GM19025 (cell line): ENCODE measurements around the gene LMNA.
"Not testable (repeated sequence)": the region's sequence is repeated elsewhere in the genome, so short reads cannot be mapped to it uniquely, and the experiment has no call there.

Source experiments
- ATAC-seq: cut with Tn5 transposase; IDR thresholded peaks from one replicate; pipeline ENCODE4 v1.9.1; 2021; ENCODE audit warnings: mild to moderate bottlenecking, low read depth, moderate library complexity; ENCODE audit not compliant: unreplicated experiment

LMNA gene

DNA sequence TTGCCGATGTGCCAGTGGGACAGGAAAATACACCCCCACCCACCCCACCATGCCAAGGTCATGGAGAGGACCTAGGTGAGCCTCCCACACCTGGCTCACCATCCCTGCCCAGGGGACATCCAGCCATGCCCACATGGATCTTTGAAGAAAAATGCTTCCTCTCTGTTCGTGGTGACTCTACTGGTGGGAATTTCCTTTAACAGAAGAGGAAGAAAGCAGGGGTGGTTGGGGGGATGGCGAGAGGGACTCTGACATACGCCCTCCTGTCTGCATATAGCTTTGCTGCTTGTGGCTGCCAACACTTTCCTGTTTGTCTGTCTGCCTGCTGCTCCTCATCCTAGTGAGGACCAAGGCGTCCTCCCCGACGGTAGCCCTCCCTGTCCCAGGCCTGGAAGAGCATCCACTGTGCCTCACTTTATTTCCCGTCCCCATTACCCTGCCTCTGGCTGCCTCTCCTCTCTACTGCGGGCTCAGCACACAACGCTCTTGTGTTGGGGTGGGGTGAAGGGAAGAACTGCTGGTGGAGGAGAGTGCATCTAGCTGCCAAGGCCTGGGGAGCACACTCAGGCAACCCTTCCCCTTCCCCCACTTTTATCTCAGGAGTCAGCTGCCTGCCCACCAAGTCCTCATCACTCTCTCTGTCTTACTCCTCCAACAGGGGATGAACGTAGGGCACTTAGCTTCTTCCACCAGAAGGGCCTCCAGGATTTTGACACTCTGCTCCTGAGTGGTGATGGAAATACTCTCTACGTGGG is 41.4 kb downstream of the LMNA start:
- no peak for ATAC-seq

DNA sequence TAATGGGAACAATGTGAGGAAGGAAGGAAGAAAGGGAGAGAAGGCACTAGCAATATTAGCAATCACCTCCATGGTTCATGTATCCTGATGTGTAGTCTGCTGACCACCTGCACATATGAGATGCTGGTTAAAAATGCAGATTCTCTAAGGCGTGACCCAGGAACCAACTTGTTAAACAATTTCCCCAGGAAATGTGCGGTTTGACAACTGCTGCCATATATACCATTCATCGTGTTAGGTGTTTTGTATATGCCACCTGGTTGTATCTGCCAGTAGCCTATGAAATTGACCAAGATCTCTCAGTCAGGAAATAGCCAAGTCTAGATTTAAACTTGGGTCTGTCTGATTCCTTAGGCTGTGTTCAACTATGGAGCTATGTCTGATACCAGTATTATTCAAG is 43.0 kb downstream of the LMNA start:
- no peak for ATAC-seq

- no peak for ATAC-seq
Observed at GRCh38 chr1:156157966-156158365, 43.5 kb downstream of the LMNA start.

DNA sequence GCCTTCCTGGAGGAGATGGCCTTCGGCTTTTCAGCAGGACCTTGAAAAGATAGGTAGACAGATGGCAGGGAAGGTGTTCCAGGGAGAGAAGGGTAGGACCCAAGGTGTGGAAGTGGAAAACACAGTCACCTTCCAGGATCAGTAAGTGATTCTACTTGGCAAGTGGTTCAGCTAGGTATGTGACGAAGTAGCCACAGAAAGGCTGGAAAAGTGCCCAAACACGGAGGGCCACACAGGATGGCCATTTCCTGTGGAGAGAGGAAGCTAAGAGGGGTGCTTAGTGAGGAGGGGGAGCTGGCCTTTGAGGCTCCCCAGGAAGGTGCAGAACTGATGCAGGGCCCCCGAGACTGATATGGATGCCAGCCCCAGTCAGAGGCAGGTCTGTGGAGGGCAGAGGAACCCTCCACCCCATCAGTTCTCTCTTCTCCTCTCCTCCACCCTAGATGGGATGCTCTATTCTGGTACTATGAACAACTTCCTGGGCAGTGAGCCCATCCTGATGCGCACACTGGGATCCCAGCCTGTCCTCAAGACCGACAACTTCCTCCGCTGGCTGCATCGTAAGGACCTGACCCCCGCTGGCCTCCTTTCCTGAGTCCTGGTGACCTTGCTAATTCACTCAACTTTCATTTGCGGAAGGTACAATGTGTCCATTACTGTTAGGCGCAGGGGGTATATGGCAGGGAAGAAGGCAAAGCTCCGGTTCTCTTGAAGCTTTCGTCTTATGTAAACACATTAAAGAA is 45.7 kb downstream of the LMNA start:
- no peak for ATAC-seq

DNA sequence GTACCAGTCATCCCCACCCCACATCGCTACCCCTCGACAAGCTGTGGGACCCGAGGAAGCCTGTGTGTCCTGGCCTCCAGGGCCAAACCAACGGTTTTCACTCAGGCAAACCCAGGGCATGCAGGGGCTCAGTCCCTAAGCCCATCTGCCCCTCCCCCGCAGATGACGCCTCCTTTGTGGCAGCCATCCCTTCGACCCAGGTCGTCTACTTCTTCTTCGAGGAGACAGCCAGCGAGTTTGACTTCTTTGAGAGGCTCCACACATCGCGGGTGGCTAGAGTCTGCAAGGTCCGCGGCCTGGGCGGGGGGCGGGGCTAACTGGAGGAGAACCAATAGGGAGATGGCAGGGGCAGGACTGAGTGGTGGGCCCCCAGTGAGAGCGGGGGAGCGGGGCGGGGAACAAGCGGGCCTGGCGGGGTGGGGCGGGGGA is 46.2 kb downstream of the LMNA start:
- no peak for ATAC-seq

DNA sequence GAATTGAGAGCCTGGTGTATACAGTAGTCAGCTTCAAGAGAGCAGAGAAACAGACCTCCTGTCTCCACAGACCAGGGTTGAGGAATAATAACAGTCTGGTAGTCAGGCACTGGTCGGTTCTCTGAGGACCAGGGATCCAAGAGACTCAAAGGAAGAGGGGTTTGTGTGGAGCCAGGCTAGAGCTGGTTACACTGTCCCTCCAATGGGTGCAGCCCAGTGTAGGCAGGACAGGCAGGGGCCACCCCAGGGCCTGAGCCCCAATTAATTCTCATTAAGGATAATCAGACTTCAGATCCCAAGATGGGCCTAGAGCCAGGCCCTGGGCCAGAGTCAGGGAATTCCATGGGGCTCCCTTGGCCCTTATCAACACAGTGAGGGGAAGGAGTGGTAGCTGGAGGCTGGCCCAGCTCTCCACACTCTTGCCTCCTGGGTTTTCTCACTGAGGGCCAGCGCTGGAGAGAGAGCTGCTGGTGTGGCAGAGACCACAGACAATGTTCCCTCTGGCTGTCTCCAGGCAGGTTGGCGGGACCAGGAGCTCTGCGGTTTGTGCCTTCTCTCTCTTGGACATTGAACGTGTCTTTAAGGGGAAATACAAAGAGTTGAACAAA is 48.0 kb downstream of the LMNA start:
- ATAC-seq = no peak

DNA sequence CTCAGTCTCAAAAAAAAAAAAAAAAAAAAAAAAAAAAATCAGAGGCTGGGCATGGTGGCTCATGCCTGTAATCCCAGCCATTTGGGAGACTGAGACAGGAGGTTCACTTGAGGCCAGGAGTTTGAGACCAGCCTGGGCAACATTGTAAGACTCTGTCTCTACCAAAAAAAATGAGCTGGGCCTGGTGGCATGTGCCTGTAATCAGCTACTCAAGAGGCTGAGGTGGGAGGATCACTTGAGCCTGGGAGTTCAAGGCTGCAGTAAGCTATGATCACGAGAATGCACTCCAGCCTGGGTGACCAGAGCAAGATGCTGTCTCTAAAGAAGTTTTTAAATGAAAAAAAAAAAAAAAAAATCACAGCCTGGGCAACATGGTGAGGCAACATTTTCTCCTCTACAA is 49.2 kb downstream of the LMNA start:
- ATAC-seq = no peak

DNA sequence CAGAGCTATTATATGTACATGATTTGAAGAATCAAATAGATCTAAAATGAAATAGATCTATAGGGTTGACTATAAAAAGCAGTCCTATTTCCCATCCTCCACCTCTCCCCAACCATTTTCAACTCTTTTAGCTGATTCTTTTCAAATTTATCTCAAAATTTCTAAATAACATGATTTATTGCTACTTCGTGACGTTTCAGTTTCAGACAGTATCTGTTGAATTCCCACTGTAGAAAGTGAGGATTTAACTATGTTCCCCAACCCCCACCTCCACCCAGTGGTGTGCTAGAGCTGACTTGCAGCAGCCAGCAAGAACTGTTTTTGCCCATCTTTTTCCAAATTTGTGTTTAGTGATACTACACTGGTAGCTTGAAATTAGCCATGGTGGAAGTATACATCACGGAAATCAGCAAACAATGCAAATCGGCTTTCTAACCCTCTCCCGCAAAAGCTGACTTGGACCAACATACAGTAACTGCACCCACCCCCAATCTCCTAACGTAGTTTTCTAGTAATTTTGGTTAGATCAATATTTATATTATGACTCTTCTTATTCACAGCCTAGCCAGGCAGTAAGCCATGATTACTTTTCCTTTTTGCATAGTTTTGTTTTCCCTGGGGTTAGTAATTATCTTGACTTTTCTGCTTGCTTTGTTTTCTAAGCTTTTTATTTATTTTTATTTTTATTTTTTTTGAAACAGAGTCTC is 49.8 kb downstream of the LMNA start:
- no peak for ATAC-seq

DNA sequence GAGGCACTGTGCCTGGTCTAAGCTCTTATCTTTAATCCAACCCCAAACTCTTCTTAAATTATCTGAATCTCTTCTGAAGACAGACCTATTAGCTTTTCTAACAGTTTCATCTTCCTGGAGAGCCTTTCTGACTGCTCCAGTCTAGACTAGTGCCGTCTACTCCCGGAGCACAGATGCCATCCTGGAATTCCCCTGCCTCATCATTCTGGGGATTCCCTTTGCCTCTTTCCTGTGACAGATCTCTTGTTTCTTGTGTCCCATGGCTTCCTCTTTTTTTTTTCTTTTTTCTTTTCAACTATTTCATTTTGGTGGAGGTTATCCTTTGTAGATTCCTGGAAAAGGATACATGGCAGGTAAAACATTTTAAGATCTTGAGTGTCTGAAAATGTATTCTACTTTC is 50.6 kb downstream of the LMNA start:
- no peak for ATAC-seq

DNA sequence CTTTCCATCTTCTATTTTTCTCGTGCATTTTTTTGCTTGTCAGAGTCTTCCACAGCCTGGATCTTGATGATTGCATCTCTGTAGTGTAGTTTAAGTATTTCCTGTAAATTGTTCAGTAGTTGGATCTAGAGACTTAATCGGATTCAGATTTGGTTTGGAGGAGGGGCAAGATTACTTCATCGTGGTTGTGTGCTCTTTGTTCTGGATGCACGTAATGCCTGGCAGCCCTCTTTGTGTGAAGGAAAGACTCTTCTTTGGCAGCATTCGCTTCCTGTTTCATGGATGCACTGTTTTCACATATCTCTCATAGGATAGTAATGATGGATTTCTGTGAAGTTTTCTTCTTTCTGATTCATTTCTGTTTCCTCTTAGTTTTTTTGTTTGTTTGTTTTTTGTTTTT is 53.0 kb downstream of the LMNA start:
- ATAC-seq = no peak

- no peak for ATAC-seq
Observed at GRCh38 chr1:156172696-156173470, 58.4 kb downstream of the LMNA start.

- no peak for ATAC-seq
Observed at GRCh38 chr1:156176610-156177210, 62.2 kb downstream of the LMNA start.

DNA sequence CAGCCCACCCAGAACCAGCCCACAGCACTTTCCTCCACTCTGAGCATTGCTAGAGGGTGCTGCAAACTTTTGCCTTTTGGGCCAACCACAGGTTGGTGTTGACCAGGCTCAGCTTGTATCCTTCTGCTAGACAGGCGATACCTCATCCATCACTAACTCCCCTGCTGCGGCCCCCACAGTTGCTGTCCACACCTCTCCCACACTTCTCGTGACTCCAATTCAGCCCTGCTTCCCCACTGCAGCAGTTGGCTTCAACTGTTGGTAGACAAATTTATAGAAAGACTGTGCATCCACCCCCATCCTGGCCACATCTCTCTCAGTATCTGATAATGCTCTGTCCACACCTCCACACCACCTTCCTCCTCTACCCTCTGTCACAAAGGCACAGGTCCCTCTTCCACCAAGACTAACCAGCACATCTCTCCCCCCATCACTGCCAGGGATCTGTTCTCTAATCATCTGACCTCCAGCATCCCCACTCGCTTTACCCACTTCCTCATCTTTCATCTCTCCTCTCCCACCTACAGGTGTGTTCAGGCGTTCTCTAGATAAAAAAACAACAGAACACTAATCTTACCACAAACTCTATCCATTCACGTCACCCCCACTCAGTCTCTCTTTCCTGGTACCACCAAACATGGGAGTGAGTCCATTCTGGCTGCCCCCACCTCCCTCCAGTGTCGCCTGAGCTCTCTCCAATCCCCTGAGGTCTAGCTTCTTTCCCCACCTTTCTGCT is 63.6 kb downstream of the LMNA start:
- no peak for ATAC-seq

- ATAC-seq = no peak
Observed at GRCh38 chr1:156180471-156180870, 66.0 kb downstream of the LMNA start.

DNA sequence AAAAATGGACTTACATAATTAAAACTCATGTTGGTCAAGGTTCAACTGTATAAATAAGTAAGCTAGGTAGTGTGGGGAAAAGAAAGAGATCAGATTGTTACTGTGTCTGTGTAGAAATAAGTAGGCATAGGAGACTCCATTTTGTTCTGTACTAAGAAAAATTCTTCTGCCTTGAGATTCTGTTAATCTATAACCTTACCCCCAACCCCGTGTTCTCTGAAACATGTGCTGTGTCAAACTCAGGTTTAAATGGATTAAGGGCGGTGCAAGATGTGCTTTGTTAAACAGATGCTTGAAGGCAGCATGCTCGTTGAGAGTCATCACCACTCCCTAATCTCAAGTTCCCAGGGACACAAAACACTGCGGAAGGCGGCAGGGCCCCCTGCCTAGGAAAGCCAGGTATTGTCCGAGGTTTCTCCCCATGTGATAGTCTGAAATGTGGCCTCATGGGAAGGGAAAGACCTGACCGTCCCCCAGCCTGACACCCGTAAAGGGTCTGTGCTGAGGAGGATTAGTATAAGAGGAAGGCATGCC is 66.9 kb downstream of the LMNA start:
- ATAC-seq = not testable (repeated sequence)

GRCh38 chr1:156182010-156182779 is 67.7 kb downstream of the LMNA start:
- ATAC-seq = not testable (repeated sequence)

DNA sequence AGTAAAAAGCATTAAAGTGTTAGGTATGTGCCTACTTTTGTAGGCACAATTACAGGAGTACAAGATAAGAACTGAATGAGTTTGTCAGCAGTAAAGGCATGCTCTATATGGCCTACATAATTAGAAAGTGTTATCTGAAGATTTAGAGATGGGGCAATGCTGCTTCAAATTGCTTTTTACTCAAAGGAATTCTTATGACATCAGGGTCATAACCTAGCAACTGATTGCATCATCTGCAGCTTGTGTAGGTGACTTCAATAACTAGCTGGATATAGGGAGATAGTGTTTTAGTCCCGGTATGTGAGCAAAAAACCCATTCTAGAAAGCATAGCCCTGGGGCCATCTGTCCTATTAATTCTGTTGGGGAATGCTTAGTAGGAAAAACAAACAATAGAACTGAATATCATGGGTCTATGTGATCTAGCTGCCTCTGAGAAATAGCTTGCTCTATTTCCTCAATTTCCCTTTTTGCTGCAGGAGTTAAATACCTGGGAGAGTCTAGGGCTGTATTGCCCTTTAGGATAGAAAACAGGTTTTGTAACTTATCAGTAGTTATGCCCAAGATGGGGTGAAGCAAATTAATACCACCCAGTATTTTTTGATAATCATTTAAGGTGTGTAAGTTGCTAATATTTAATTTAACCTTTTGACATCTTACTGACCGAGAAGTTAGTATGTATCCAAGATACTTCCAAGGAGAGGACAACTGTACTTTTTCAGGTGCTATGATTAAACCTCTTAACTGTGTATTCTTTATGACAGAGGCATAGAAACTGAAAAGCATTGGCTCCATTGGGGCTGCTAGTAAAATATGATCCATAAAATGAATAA is 72.1 kb downstream of the LMNA start:
- not testable (repeated sequence) for ATAC-seq
